Gastrocnemius medialis (tissue), 4 donors: Measurements from ENCODE around the gene ANXA9.

Experiments used
- CTCF ChIP-seq, 5 experiments: fragments of 450-650 bp in 3 of 5; fragments of 200-600 bp in 2 of 5; sonication (generic) in 2 of 5; IDR thresholded peaks in 4 of 5; conservative IDR thresholded peaks in 1 of 5; 1 replicate in 4 of 5; 2 replicates in 1 of 5; pipeline ENCODE4 v1.5.1; 2016 to 2019; ENCODE audit warnings: antibody characterized with exemption in 5 of 5, mild to moderate bottlenecking in 3 of 5, moderate library complexity in 3 of 5
- POLR2A ChIP-seq, 2 donors: fragments of 450-650 bp; IDR thresholded peaks; one replicate each; pipeline ENCODE4 v1.6.1; 2017; ENCODE audit warnings: antibody characterized with exemption in 2 of 2, mild to moderate bottlenecking in 2 of 2, moderate library complexity in 2 of 2

- no peak for TF ChIP-seq CTCF (IDR thresholded peaks at IDR 0.05 in 4 of 5, conservative IDR thresholded peaks at IDR 0.05 in 1 of 5)
- TF ChIP-seq POLR2A (IDR thresholded peaks at IDR 0.05) = no peak
These were observed at the start of gene ANXA9 for GRCh38 chr1:150981805-150982712.
